Epidermal melanocyte (primary cell): ENCODE data around the gene MADCAM1.

Source experiments
- DNase-seq: peaks from one replicate; pipeline ENCODE4 v3.0.0; 2011; ENCODE audit warnings: low spot score; ENCODE audit not compliant: insufficient read length

MADCAM1 gene

GRCh38 chr19:508204-509150 is 12.2 kb downstream of the MADCAM1 start:
- no peak for DNase-seq

GRCh38 chr19:510606-511100 is 14.4 kb downstream of the MADCAM1 start:
- DNase-seq: peak; percentile 84

DNA sequence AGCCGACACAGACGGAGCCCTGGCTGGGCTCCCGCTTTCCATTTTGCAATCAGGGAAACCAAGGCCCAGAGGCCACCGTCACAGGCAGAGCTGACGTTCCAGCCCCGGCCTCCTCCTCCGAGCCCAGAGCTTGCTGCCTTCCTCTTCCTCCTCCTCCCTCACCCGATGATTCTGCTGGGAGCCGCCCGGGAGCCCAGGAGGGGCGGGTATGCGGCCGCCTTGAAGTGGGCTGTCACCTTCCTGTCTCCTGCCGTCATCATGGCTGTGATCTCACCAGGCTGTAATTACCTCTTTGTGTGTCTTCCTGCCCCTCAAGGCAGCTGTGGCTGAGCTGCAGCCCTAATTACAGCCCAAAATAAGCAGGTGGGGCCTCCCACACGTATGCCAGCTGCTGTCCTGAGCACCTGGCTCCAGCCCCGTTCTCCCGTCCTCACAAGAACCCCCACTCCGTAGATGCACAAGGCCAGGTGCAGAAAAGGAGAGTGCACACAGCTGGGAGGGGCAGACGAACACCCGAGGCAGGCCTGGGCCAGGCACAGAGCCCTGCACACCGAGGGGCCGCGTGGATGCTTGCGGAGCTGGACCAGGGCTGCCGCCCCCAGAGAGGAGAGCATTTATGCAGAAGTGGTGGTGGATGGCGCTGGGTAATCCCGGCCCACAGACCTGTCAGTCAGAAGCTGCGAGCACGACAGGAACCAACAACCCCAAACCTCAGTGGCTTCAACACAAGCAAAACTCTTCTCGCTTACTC is 15.0 kb downstream of the MADCAM1 start:
- no peak for DNase-seq

- no peak for DNase-seq
These were observed 16.5 kb downstream of the MADCAM1 start for GRCh38 chr19:512547-513365.

DNA sequence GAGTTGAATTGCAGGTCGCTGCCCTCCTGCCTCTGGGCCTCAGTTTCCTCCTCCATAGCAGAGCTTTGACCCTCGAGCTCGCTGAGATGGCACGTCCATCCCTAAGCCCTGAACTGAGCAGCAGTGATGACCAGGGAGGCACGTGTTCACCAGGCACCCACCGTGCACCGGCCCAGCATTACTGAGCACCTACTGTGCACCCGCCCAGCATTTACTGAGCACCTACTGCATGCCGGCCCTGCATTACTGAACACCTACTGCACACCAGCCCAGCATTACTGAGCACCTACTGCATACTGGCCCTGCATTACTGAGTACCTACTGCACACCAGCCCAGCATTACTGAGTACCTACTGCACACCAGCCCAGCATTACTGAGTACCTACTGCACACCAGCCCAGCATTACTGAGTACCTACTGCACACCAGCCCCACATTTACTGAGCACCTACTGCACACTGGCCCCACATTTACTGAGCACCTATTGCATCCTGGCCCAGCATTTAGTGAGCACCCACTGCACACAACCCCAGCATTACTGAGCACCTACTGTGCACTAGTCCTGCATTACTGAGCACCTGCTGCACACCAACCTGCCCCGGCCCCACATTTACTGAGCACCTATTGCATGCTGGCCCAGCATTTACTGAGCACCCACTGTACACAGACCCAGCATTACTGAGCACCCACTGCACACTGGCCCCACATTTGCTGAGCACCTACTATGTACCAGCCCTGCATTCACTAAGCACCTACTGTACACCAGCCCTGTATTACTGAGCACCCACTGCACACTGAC is 17.3 kb downstream of the MADCAM1 start:
- no peak for DNase-seq

DNA sequence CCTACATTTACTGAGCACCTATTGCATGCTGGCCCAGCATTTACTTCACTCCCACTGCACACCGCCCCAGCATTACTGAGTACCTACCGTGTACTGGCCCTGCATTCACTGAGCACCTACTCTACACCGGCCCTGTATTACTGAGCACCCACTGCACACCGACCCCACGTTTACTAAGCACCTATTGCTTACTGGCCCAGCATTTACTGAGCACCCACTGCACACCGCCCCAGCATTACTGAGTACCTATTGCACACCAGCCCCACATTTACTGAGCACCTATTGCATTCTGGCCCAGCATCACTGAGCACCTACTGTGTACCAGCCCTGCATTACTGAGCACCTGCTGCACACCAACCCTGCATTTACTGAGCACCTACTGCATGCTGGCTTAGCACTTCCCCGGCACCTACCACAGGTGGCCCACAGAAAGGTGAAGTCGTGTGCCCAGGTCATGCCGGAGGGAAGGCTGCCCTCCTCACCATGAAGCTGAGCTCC is 17.9 kb downstream of the MADCAM1 start:
- DNase-seq: no peak

DNA sequence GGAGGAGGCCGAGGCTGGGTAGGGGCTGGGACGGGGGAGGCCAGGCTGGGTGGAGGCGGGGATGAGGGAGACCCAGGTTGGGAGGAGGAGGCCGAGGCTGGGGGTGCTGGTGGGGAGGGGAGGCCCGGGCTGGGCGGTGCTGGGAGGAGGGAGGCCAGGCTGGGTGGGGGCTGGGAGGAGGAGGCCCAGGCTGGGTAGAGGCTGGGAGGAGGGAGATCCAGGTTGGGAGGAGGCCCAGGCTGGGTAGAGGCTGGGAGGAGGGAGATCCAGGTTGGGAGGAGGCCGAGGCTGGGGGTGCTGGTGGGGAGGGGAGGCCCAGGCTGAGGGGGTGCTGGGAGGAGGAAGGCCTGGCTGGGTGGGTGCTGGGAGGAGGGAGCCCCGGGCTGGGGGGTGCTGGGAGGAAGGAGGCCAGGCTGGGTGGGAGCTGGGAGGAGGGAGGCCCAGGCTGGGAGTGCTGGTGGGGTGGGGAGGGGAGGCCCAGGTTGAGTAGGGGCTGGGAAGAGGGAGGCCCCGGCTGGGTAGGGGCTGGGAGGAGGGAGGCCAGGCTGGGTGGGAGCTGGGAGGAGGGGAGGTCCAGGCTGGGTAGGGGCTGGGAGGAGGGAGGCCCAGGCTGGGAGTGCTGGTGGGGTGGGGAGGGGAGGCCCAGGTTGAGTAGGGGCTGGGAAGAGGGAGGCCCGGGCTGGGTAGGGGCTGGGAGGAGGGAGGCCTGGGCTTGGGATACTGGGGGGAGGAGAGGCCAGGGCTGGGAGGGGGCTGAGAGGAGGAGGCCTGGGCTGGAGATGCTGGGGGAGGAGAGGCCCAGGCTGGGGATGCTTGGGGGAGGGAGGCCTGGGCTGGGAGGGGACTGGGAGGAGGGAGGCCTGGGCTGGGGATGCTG is 21.7 kb downstream of the MADCAM1 start:
- DNase-seq: peak; percentile 59

- no peak for DNase-seq
These were observed 22.4 kb downstream of the MADCAM1 start for GRCh38 chr19:518598-519231.

DNA sequence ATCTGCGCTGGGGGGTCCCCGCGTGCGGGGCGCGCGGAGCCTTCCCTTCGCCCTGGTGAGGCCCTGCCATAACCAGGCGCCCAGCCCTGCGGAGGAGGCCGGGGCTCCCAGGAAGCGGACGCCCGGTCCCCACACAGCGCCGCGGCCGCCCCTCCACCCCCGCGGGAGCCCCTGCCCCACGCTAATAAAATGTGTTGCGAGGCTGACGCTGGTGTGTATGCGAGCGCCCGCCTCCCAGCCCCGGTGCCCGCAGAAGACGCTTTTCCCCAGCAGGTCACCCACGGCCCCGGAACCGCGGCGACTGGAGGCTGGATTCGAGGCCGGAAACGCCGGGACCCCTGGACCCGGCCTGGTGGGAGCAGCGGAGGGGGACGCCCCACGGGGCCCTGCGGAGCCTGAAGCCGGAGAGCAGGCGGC is 23.2 kb downstream of the MADCAM1 start:
- DNase-seq: no peak

DNA sequence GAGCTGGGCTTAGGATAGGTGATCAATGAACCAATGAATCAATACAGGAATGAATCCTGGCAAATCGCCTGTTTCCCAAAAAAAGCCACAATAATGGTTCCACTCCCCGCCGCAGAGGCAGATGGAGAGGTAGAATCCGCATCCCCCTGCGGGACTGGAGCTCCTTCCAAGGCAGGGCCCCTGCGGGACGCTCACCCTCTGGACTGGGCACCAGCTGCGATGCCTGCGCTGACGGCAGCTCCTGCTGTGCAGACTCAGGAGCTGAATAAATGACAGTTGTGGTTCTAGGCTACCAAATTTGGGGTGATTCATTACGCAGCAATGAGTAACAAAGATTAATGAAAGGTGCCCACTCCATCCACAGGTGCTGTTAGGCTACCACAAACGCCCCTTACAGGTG is 26.4 kb downstream of the MADCAM1 start:
- DNase-seq: peak; percentile 8

DNA sequence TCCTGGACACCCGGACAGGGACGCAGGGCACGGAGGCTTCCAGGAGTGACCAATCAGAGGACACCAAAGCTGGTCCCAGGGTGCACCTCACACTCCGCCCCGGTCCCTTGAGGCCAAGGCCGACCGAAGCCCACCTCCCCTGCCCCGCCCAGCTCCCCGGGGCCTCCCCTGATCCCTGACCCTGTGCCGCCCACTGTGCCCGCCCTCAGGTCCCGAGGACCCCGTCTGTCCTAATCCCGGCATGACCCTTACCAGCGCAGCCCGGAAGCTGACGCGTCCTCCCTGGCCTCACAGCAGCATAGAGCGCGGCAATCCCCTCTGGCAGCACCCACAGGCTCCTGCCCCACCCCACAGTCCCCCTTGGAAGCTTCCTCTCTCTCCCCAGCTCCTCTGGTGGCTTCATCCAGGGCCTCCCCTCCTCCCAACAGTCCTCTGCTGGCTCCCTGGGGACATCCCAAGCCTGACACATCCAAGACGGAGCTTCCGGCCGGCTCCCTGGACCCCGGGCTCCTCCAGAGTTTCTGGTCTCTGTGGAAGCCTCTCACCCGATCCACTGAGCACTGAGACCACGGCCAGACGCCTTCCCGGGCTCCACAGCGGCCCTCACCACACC is 27.9 kb downstream of the MADCAM1 start:
- peak; percentile 12 for DNase-seq

DNA sequence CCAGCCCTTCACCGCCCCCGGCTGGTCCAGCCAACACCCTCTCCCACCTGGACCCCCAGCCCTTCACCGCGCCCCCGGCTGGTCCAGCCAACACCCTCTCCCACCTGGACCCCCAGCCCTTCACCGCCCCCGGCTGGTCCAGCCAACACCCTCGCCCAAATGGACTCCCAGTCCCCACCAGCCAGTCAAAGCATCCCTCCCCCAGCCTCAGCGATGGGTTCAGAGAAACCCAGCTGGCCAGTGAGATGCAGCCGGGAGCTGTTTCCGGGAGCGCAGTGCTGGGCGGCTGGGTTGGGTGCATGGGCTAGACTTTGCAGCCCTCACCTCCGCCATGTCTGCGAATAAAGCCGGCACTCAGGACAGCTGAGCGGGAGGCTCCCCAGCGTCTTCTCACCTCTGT is 28.7 kb downstream of the MADCAM1 start:
- peak; percentile 2 for DNase-seq

DNA sequence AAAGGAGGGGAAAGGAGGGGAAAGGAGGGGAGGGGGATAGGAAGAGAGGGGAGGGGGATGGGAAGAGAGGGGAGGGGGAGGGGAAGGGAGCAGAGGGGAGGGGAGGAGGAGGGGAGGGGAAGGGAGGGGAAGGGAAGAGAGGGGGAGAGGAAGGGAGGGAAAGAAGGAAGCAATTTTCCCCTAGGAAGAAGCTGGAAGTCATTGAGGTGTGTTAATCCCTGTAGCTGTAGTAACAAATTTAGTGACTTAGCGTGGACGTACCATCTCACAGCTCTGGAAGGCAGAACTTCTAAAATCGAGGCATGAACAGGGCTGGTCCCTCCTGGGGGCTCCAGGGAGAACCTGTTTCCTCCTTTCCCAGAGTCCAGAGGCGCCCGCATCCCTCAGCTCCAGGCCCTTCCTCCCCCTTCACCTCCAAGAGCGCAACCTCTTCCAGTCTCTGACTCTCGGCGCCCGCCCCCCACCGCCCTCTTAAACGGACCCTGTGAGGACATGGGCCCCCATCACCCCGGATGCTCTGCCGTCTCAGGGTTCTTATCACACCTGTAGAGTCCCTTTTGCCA is 29.7 kb downstream of the MADCAM1 start:
- DNase-seq: no peak

DNA sequence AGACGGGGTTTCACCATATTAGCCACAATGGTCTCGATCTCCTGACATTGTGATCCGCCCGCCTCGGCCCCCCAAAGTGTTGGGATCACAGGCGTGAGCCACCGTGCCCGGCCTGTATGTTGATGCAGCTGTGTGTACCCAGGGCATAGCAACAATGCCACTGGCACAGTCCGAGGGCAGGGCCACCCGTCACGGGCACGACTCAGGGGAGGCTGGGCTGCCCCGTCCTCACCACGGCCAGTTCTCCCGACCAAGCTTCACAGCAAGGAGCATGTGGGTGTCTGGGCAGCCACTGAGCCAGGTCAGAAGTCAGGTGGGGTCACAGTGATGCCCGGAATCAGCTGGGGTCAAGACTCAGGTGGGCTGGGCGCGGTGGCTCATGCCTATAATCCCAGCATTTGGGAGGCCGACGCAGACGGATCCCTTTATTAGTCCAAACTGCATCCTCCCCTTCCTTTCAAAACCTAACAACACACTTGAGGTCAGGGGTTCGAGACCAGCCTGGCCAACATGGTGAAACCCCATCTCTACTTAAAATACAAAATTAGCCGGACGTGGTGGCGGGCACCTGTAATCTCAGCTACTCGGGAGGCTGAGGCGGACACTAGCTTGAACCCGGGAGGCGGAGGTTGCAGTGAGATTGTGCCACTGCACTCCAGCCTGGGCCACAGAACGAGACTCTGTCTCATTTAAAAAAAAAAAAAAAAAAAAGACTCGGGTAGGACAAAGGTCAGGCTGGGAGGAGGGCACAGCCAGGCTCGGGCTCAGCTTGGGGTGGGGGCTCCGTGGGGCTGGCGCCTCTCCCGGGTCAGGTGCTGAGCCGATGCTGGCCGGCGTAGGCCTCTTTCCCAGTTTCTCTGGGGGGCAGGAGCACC is 34.1 kb downstream of the MADCAM1 start:
- DNase-seq: no peak

DNA sequence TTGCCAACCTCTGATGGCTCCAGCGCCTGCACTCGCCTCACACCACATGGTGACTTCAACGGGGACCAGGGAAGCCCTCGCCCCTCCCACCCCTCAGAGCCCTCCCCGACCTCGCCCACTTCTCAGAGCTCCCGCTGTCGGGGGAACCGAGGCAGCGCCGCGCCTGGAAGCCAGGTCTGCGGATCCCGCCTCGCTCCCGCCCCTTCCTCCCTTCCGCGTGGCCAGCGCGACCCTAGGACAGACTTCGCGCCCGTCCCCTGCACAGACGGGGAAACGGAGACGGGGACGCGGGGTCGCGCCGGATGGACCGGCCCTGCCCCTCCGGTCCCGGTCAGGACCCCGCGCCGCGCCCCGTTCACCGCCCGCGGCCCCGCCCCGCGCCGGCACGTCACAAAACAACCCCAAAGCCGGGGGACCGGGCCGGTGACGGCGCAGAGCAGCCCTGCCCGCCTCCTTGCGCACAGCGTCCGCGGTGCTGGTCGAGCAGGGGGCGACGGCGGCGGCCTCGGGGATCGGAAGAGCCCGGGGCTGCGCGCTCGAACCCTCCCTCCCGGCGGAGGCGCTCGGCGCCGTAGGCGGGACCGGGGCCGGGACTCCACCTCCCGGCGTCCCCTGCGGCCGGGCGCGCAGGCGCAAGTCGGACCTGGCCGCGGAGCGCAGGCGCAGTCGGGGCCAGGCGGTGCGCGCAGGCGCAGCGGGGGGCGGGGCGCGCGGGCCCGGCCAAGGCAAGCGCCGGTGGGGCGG is 34.9 kb downstream of the MADCAM1 start:
- peak; percentile 98 for DNase-seq

- no peak for DNase-seq
These were observed 35.7 kb downstream of the MADCAM1 start, which contains the start of gene CDC34 for GRCh38 chr19:531753-532560. Gene CDC34 (plus strand): TSS chr19:531760. CDS start chr19:531932, 172 bp downstream.
